IPS-18c (cell line): ENCODE data around the gene SPCS3.
"Not testable (repeated sequence)": the region's sequence is repeated elsewhere in the genome, so short reads cannot be mapped to it uniquely, and the experiment has no call there.

Experiments
- H3K4me3 ChIP-seq: 2 replicates; pipeline ENCODE4 v1.7.0; 2013; ENCODE audit warnings: low read depth, mild to moderate bottlenecking, low read length, moderate library complexity; ENCODE audit not compliant: insufficient read depth
- H3K9me3 ChIP-seq: one replicate; pipeline ENCODE4 v1.6.1; 2013; ENCODE audit warnings: mild to moderate bottlenecking, low read length, moderate library complexity; ENCODE audit not compliant: control insufficient read depth, insufficient read depth

The SPCS3 gene

GRCh38 chr4:176334066-176334465 lies 14.3 kb downstream of the SPCS3 start:
- no peak overlapping the region for H3K4me3 ChIP-seq
- no peaks in the 10 kb centered on the region for H3K9me3 ChIP-seq

GRCh38 chr4:176335421-176335820 lies 15.7 kb downstream of the SPCS3 start:
- no peak overlapping the region for H3K4me3 ChIP-seq
- no peaks in the 10 kb centered on the region for H3K9me3 ChIP-seq

DNA sequence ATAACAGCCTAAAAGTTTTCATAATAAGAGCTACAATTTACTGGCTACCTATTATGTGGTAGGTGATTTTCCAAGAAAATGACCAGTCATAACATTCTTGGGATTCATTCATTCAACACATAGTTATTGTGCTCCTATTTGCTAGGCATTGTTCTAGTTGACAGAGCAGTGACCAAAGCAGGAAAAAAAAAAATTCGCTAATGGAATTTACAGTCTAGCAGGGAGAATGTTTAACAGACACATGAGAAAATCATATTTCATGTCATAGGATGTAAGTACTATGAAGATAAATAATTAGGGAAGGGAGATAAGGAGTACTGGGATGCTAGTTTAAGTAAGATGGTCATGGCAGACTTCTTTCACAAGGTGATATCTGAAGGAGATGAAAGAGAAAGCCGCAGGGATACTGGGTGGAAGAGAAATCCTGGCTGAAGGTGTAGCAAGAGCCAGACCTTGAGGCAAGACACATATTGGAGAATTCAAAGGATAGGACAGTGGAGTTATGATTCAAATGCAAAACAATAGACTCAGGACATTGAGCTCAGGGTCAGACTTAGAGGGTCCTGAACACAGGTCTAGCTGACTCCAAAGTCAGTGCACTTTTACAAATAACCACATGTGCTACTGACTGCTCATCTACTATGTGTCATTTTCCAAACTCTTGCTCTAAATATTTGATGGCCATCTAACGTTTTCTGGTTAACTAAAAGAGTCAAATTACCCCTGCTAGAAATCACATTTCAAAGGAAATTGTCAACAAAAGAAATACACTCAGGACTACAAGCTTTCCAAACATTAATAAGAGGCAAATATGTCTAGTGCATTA lies 20.4 kb downstream of the SPCS3 start:
- Histone ChIP-seq H3K4me3 (no peak overlapping the region), H3K9me3 (peaks cover 16% of the 10 kb centered on the region)

- H3K9me3 ChIP-seq: peaks cover 19% of the 10 kb centered on the region
- no peak overlapping the region for H3K4me3 ChIP-seq
These were observed 21.3 kb downstream of the SPCS3 start for GRCh38 chr4:176340871-176341685.

- Histone ChIP-seq H3K9me3 (peaks cover 19% of the 10 kb centered on the region), H3K4me3 (no peak overlapping the region)
These were observed 22.6 kb downstream of the SPCS3 start for GRCh38 chr4:176342384-176342783.

GRCh38 chr4:176343286-176343685 lies 23.5 kb downstream of the SPCS3 start:
- peaks cover 19% of the 10 kb centered on the region for H3K9me3 ChIP-seq

DNA sequence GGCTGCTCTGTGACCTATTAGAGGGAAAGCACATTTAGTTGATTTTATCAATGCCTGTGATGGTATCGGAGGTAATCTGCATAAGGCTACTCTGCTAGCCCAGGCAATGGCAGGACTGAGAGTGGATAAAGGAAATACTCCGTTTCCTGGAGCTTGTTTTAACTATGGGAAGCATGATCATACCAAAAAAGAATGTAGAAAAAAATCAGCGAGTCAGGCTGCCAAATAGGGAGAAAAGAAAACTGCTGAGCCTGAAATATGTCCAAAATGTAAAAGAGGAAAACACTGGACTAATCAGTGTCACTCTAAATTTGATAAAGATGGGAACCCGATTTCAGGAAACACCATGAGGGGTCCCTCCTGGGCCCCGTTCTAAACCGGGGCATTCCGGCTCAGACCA lies 25.6 kb downstream of the SPCS3 start:
- H3K4me3 ChIP-seq: not testable (repeated sequence)
- H3K9me3 ChIP-seq: peaks cover 21% of the 10 kb centered on the region

More at GRCh38 chr4:176343286-176343685, 23.5 kb downstream of the SPCS3 start:
- H3K4me3 ChIP-seq: no peak overlapping the region

DNA sequence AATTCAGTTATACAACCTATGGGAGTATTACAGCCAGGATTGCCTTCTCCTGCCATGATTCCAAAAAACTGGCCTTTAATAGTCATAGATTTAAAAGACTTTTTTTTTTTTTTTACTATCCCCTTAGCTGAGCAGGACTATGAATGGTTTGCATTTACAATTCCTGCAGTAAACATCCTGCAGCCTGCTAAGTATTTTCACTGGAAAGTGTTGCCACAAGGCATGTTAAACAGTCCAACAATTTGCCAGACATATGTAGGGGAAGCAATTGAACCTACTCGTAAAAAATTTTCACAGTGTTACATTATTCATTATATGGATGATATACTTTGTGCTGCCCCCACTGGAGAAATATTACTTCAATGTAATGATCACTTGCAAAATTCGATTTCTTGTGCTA lies 27.1 kb downstream of the SPCS3 start:
- peaks cover 22% of the 10 kb centered on the region for H3K9me3 ChIP-seq
- H3K4me3 ChIP-seq: not testable (repeated sequence)

- Histone ChIP-seq H3K9me3 (peaks cover 11% of the 10 kb centered on the region), H3K4me3 (no peak overlapping the region)
These were observed 30.9 kb downstream of the SPCS3 start for GRCh38 chr4:176350671-176351070.

- Histone ChIP-seq H3K9me3 (peaks cover 9% of the 10 kb centered on the region), H3K4me3 (no peak overlapping the region)
These were observed 35.1 kb downstream of the SPCS3 start for GRCh38 chr4:176354884-176355283.

DNA sequence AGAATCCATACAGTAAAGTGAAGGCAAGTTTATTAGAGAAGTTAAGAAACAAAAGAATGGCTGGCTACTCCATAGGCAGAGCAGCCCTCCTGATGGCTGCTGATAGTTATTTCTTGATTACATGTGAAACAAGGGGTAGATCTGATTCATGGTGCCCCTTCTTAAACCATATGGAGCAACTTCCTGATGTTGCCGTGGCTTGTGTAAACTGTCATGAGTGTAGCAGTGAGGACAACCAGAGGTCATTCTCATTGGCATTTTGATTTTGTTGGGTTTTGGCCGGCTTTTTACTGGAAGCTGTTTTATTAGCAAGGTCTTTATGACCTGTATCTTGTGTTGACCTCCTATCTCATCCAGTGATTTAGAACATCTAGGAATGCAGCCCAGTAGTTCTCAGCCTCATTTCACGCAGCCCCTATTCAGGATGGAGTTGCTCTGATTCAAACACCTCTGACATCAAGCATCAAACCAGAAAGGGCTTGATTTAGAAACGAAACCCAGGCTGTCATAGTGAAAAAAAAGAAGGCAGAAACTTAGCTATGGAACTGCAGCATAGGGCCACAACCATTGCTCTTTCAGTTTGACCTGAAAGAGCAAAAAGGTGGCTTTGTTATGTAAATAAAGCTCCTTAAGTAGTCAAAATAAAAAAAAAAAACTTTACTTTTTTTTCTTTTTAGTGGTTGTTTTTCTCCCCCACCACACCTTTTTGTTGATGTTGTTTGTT lies 37.8 kb downstream of the SPCS3 start:
- peaks cover 6% of the 10 kb centered on the region for H3K9me3 ChIP-seq
- no peak overlapping the region for H3K4me3 ChIP-seq

GRCh38 chr4:176358083-176358469 lies 38.3 kb downstream of the SPCS3 start:
- peaks cover 6% of the 10 kb centered on the region for H3K9me3 ChIP-seq
- H3K4me3 ChIP-seq: no peak overlapping the region

DNA sequence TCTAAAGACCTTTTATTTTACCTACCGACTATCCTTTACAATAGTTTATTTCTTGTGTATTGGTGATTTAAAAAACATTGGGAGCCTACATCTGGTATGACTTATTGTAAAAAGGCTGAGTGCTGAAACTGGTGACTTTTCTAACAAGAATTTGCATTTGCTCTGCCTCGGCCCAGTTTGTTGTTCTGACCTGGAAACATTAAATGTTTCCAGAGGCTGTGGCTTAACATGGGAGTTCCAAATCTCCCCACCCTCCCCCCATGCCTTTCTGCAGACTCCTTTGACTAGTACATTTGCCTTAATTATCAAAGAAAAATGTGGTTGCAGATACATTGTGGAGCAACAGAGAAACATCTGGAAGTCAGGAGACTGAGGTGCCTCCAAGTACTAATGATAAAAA lies 39.8 kb downstream of the SPCS3 start:
- H3K4me3 ChIP-seq: no peak overlapping the region
- peaks cover 3% of the 10 kb centered on the region for H3K9me3 ChIP-seq

- Histone ChIP-seq H3K9me3 (no peaks in the 10 kb centered on the region), H3K4me3 (no peak overlapping the region)
These were observed 40.7 kb downstream of the SPCS3 start for GRCh38 chr4:176360446-176360845.

DNA sequence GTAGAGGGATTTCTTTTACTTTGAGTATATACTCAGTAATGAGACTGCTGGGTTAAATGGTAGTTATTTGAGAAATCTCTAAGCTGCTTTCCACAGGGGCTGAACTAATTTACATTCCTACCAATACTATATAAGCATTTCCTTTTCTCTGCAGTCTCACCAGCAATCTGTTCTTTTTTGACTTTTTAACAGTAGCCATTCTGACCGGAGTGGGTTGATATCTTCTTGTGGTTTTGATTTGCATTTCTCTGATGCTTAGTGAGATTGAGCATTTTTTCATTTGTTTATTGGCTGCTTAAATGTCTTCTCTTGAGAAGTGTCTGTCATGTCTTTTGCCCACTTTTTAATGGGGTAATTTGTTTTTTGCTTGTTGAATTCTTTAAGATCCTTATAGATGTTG lies 43.3 kb downstream of the SPCS3 start:
- no peak overlapping the region for H3K4me3 ChIP-seq
- H3K9me3 ChIP-seq: peaks cover 4% of the 10 kb centered on the region

DNA sequence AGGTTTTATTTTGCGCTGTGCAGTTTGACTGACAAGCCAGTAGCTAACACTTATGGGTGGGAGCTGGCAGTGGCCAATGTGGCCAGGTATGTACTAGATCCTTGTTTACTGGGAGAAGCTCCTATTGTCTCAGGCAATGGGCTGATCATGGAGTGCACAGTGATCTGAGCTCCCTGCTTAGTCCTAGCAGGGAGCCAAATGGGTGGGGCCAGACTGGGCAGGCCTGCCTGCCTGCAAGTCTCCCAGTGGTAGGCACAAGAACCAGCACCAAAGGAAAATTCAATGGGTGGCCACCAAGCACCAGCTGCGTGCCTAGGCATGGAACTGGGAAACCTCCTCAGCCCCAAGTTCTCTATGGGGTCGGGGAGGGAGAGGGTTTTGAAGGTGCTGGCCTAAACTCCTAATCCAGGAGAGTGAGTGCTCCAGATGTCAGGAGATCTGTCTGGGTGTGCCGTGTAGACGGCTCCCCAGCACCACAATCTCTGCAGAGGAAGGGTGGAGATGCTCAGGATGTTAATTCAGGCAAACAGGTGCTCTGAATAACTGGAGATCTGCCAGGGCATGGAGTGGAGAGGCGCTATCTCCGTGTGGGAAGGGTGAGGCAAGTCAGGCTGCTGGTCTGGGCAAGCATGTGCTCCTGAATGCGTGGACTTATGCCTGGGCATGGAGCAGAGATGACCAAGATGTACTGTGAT lies 48.2 kb downstream of the SPCS3 start:
- H3K9me3 ChIP-seq: peaks cover 4% of the 10 kb centered on the region
- H3K4me3 ChIP-seq: no peak overlapping the region

- no peaks in the 10 kb centered on the region for H3K9me3 ChIP-seq
- no peak overlapping the region for H3K4me3 ChIP-seq
These were observed 56.4 kb downstream of the SPCS3 start for GRCh38 chr4:176376032-176376614.
